GM19452 (cell line): ENCODE data around the gene USP17L29.
"Not testable (repeated sequence)": the region's sequence is repeated elsewhere in the genome, so short reads cannot be mapped to it uniquely, and the experiment has no call there.

Experiments
- ATAC-seq: cut with Tn5 transposase; IDR thresholded peaks from one replicate; pipeline ENCODE4 v1.9.1; 2021; ENCODE audit not compliant: unreplicated experiment

USP17L29 gene

DNA sequence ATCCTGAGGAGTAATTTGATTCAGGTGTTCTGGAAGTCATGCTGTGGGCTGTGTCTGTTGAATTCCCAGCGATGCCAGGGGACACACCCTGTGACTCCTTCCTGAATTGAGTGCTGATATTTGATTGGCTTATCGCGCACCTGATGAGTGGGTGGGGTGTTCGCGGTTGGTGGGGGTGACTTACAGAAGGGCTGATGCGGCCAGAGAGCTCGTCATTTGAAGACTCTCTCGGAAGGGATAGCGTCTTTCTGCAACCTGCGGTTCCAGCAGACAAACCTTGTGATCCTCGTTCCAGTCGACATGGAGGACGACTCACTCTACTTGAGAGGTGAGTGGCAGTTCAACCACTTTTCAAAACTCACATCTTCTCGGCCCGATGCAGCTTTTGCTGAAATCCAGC, at the start of gene USP17L29:
Gene USP17L29 (plus strand): TSS at position 301 of the 400 bp plus-strand sequence. CDS start 0 bp downstream, at position 301.
- not testable (repeated sequence) for ATAC-seq

DNA sequence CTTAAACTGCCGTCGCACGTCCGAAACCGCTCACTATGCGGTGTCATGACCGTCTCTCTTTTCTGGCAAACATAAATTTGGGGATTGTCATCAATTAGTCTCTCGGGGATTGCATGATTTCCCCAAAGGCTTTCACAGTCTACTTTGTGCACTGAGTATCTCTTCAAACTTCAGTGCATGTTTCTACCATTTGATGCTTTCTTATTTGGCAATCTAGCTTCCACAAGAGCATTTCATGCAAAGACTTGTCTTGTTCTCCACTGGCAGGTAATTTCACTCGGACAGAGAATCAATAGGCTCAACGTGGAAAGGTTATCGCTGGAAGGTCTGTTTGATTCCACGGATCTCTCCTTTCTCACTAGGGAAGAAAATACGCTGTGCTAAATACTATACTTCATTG, 29.2 kb upstream of the USP17L29 start:
- ATAC-seq: not testable (repeated sequence)

GRCh38 chr4:9324865-9325264, 28.6 kb upstream of the USP17L29 start, which contains the start of gene USP17L24:
Gene USP17L24 (plus strand): TSS chr4:9325165. CDS start chr4:9325165, 0 bp downstream.
- ATAC-seq: not testable (repeated sequence)

- ATAC-seq: not testable (repeated sequence)
These were observed 23.8 kb upstream of the USP17L29 start, which contains the start of gene USP17L25 for GRCh38 chr4:9329611-9330010. Gene USP17L25 (plus strand): TSS chr4:9329911. CDS start chr4:9329911, 0 bp downstream.

DNA sequence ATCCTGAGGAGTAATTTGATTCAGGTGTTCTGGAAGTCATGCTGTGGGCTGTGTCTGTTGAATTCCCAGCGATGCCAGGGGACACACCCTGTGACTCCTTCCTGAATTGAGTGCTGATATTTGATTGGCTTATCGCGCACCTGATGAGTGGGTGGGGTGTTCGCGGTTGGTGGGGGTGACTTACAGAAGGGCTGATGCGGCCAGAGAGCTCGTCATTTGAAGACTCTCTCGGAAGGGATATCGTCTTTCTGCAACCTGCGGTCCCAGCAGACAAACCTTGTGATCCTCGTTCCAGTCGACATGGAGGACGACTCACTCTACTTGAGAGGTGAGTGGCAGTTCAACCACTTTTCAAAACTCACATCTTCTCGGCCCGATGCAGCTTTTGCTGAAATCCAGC, 19.1 kb upstream of the USP17L29 start, which contains the start of gene USP17L26:
Gene USP17L26 (plus strand): TSS at position 301 of the 400 bp plus-strand sequence. CDS start 0 bp downstream, at position 301.
- ATAC-seq: not testable (repeated sequence)

- ATAC-seq: not testable (repeated sequence)
These were observed 14.3 kb upstream of the USP17L29 start, which contains the start of gene USP17L5 for GRCh38 chr4:9339103-9339502. Gene USP17L5 (plus strand): TSS chr4:9339403. CDS start chr4:9339403, 0 bp downstream.

- ATAC-seq: not testable (repeated sequence)
These were observed 9.6 kb upstream of the USP17L29 start, which contains the start of gene USP17L27 for GRCh38 chr4:9343848-9344247. Gene USP17L27 (plus strand): TSS chr4:9344148. CDS start chr4:9344148, 0 bp downstream.

GRCh38 chr4:9348593-9348992, 4.8 kb upstream of the USP17L29 start, which contains the start of gene USP17L28:
Gene USP17L28 (plus strand): TSS chr4:9348893. CDS start chr4:9348893, 0 bp downstream.
- not testable (repeated sequence) for ATAC-seq

GRCh38 chr4:9350866-9351265, 2.6 kb upstream of the USP17L29 start:
- ATAC-seq: not testable (repeated sequence)

DNA sequence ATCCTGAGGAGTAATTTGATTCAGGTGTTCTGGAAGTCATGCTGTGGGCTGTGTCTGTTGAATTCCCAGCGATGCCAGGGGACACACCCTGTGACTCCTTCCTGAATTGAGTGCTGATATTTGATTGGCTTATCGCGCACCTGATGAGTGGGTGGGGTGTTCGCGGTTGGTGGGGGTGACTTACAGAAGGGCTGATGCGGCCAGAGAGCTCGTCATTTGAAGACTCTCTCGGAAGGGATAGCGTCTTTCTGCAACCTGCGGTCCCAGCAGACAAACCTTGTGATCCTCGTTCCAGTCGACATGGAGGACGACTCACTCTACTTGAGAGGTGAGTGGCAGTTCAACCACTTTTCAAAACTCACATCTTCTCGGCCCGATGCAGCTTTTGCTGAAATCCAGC, 9.4 kb downstream of the USP17L29 start, which contains the start of gene USP17L30:
Gene USP17L30 (plus strand): TSS at position 301 of the 400 bp plus-strand sequence. CDS start 0 bp downstream, at position 301.
- not testable (repeated sequence) for ATAC-seq

GRCh38 chr4:9379881-9380280, 26.4 kb downstream of the USP17L29 start:
- not testable (repeated sequence) for ATAC-seq

- ATAC-seq: peak; percentile 53
These were observed 27.6 kb downstream of the USP17L29 start for GRCh38 chr4:9381012-9381534.

GRCh38 chr4:9384126-9384525, 30.7 kb downstream of the USP17L29 start:
- no peak for ATAC-seq

DNA sequence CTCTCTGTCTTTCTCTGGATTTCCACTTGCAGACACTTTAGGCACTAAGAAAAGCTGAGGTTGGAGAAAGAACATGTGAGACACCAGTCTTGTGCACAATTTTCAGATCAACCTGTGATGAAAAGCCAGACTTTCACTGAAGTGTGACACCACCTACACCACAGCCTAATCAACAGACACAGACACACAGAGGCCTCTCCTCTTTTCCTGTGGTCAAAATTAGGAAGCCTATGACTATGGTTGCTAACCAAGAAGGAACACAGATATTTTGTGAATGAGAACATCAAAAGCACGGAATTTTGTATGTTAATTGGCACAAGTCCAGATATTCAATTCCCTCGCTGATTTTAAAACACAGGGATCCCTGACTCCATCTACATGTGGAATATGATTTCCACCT, 35.6 kb downstream of the USP17L29 start:
- not testable (repeated sequence) for ATAC-seq
